ENCODE results near the gene NFIA. TPM values are rescaled to one million over a fixed set of nuclear protein-coding genes. Genes with fewer than 3 reads are reported as not detected.

Gene NFIA
- total RNA-seq, 1 donor from 2014 or later = 1.2 TPM

GRCh38 chr1:61076728-61077675, 5.4 kb upstream of the NFIA start:
- Mint-ChIP-seq H3K27me3 (peaks cover 44% of the 10 kb centered on the region), H3K4me3 (ENCODE audit: low read depth) (peak overlapping the region; percentile 89), H3K36me3 (ENCODE audit: insufficient read depth) (no peaks in the 10 kb centered on the region), H3K9me3 (ENCODE audit: low read depth) (no peaks in the 10 kb centered on the region), H3K4me1 (ENCODE audit: low read depth) (peaks cover 21% of the 10 kb centered on the region), H3K27ac (peak overlapping the region; percentile 94)
- peak; percentile 80 for DNase-seq (ENCODE audit: low spot score, unreplicated experiment)
- TF ChIP-seq, protein P1, sequence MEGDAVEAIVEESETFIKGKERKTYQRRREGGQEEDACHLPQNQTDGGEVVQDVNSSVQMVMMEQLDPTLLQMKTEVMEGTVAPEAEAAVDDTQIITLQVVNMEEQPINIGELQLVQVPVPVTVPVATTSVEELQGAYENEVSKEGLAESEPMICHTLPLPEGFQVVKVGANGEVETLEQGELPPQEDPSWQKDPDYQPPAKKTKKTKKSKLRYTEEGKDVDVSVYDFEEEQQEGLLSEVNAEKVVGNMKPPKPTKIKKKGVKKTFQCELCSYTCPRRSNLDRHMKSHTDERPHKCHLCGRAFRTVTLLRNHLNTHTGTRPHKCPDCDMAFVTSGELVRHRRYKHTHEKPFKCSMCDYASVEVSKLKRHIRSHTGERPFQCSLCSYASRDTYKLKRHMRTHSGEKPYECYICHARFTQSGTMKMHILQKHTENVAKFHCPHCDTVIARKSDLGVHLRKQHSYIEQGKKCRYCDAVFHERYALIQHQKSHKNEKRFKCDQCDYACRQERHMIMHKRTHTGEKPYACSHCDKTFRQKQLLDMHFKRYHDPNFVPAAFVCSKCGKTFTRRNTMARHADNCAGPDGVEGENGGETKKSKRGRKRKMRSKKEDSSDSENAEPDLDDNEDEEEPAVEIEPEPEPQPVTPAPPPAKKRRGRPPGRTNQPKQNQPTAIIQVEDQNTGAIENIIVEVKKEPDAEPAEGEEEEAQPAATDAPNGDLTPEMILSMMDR (IDR thresholded peaks at IDR 0.05; ENCODE audit: unreplicated experiment) = no peak

GRCh38 chr1:61077676-61078541, 4.5 kb upstream of the NFIA start:
- Mint-ChIP-seq H3K4me3 (ENCODE audit: low read depth) (peak overlapping the region; percentile 89), H3K27me3 (peaks cover 50% of the 10 kb centered on the region), H3K4me1 (ENCODE audit: low read depth) (peaks cover 23% of the 10 kb centered on the region), H3K36me3 (ENCODE audit: insufficient read depth) (no peaks in the 10 kb centered on the region), H3K9me3 (ENCODE audit: low read depth) (no peaks in the 10 kb centered on the region), H3K27ac (peak overlapping the region; percentile 94)
- TF ChIP-seq, protein P1 (IDR thresholded peaks at IDR 0.05; ENCODE audit: unreplicated experiment) = no peak
- peak; percentile 54 for DNase-seq (ENCODE audit: low spot score, unreplicated experiment)

DNA sequence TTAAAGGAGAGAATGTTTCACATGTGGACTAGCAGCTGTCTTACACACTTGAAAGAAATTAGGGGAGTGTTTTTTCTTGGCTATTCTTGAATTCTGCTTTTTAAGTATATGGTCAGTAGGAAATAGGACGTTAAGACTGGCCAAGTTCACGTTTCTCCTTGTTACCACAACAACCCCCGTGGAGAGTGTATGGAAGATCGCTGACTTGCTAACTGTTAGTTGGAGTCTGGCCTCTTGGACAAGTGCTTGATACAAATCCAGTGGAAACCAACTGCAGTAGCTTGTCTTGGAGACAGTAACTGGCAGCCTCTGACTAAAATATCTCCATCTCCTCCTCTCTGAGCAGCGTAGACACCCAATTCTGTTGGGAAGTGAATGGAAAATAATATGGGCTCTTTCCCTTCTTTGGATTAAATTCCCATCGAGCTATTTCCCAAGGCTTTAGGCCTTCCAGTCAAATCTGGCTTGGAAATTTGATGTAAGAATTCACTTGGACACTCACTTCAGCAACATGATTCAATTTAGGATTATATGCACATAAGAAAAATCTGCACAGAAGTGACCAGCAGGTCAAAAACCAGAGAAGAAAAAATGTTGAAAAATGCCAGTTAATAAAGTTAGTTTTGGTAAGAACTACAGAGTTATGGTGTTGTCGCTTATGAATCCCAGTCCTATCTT, 3.6 kb upstream of the NFIA start:
- H3K27ac Mint-ChIP-seq = no peak overlapping the region
- peaks cover 24% of the 10 kb centered on the region for H3K4me1 Mint-ChIP-seq (ENCODE audit: low read depth)
- no peak overlapping the region for H3K4me3 Mint-ChIP-seq (ENCODE audit: low read depth)
- DNase-seq (ENCODE audit: low spot score, unreplicated experiment) = no peak
- no peaks in the 10 kb centered on the region for H3K36me3 Mint-ChIP-seq (ENCODE audit: insufficient read depth)
- peaks cover 48% of the 10 kb centered on the region for H3K27me3 Mint-ChIP-seq
- H3K9me3 Mint-ChIP-seq (ENCODE audit: low read depth) = no peaks in the 10 kb centered on the region
- TF ChIP-seq, protein P1 (IDR thresholded peaks at IDR 0.05; ENCODE audit: unreplicated experiment) = no peak

DNA sequence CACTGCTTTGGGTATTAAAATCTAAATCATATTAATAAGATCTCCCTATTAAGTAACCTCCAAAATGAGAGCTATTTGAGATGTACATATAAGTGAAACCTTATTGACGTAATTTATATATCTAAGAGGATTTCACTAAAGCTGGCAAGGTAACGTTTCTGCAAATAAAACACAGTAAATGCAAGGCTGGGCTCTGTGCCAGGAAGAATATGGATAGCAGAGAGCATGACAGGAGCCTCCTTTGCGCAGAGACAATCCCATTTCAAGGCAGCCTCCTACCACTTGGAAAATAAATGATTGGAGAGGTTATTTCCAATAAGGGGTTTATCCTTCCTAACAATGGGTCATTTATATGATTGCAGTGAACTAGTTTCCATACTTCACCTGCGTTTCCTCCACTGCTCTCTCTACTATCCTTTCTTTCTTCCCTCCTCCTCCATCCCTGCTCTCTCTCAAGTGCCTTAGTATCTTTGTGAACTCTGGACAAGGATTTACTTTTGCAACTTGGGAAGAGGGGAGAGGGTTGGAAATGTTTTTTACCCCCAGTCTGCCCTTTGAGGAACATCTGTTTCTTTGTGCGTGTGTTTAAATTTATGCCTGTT, 3.0 kb upstream of the NFIA start:
- no peak overlapping the region for H3K27ac Mint-ChIP-seq
- DNase-seq (ENCODE audit: low spot score, unreplicated experiment) = no peak
- H3K36me3 Mint-ChIP-seq (ENCODE audit: insufficient read depth) = no peaks in the 10 kb centered on the region
- H3K4me1 Mint-ChIP-seq (ENCODE audit: low read depth) = peaks cover 27% of the 10 kb centered on the region
- peak overlapping the region; percentile 32 for H3K4me3 Mint-ChIP-seq (ENCODE audit: low read depth)
- H3K27me3 Mint-ChIP-seq = peaks cover 54% of the 10 kb centered on the region
- H3K9me3 Mint-ChIP-seq (ENCODE audit: low read depth) = no peaks in the 10 kb centered on the region
- TF ChIP-seq, protein P1 (IDR thresholded peaks at IDR 0.05; ENCODE audit: unreplicated experiment) = no peak

All from progenitor cell of endocrine pancreas (in vitro differentiated cells).